ENCODE data around the gene CTNNA3.

CTNNA3 gene

DNA sequence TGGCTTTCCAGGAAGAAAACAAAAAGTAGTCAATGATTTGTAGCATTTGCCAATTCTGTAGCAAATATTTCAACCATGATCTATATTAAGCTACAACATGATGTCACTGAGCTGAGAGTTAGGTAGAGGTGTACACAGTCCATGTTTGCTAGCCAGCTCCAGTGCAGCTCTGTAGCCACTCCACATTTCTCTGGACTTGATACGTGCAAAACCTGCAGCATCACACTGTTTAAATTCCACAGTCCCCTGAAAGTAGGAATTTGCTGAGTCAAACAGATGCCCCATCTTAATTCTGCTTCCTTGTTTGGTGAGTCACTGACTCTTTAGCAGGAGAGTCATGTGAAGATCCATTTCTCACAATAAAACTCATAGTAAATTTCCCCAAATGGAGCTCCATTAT, 859.9 kb downstream of the CTNNA3 start:
- no peak overlapping the region for H3K4me3 ChIP-seq (ENCODE audit: low read depth, low read length)

DNA sequence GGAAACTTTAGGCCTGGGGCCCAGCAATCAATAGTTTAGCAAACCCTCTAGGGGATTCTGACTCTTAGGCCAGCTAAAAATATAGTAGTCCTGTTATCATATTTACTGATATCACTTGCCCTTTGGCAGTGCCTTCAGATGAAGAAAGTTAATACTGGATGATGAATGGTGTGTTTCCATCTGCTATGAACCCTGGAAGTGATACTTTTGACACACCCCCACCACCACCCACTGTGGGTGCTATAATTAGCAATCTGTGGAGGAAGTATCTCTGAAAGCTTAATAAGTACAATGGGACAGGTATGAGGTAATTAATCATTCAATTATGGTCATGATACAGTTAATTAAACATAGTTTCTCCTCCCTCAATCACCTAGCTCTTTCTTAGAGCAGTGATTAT, 860.6 kb downstream of the CTNNA3 start:
- no peak overlapping the region for H3K4me3 ChIP-seq (ENCODE audit: low read depth, low read length)

DNA sequence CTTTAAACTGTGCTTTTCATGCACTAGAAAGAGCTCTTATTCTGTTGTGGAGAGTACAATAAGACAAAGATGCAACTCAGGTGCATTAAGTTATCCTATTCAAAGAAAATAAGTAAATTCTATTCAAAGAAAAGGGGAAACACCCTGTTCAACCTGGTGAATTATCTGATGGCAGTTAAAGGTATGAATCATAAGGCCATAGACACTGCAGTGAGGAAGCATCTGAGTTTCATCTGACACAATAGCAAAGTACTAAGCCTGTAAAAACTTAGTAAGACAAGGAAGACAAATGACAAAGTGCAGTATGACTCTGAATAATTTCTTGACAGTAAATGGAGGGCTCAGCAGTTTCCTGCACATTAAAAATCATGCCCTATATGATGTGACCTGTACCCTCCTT, 861.2 kb downstream of the CTNNA3 start:
- H3K4me3 ChIP-seq (ENCODE audit: low read depth, low read length), result no peak overlapping the region

DNA sequence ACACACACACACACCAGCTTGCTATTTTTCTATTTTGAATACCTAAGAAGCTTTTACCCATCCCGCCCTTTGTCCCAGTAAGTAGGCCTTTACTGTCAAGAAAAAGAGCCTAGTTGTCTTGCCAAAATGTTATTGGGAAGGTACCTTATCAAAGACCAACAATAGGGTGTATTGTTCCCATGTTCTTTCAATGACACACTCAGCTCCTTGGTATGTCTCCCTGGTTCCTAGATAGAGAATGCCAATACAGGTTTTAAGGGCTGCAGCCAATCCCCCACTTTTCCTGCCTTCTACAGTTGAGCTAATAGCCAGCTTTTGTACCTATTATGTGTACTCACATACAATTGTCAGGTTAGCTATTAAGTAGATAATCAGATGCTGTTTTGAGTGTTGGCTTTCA, 862.1 kb downstream of the CTNNA3 start:
- H3K4me3 ChIP-seq (ENCODE audit: low read depth, low read length), result no peak overlapping the region

DNA sequence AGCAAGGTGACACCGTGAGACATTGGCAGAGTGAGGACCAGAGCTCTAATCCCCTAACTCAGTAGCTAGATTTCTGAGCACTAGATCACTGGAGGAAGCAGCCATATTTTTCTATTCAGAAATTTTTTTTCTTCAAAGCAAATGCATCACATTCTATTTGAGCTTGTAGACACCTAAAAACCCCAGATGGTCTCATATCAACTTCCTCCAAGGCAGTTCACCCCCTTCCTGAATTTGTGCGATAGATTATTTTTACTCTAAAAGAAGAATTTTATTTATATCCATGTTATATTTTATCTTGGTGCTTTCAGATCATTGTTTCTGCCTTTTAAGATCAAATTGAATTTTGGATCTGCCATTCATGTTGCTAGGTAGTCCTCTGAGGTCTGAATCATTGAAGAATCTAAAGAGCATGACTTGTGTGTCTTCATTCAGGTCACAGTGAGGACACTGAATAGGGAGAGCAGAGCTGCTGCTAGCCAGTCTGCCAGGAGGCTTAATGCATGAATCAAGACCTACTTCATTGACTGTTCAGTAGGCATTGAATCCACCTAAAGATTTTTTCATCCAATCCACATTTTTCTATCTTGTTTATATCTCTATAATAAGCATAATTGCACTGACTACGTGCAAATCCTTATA, 863.1 kb downstream of the CTNNA3 start:
- no peak overlapping the region for H3K4me3 ChIP-seq (ENCODE audit: low read depth, low read length)

DNA sequence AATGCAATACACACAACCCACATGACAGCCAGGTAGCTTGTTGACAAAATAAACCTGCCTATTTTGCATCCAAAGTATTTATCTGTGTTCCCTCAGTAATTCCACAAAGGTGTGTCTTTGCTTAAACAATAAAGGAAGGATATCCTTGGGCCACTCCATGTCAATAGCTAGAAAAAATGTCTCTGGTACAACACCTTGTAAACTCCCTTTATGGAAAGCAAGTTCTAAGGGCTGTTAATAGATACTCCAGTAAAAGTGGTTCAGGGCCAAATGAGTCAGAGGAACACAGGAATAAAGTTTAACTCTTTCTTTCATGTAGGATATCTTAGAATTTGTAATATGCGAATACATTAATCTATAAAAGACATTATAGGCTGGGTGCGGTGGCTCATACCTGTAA, 867.0 kb downstream of the CTNNA3 start:
- H3K4me3 ChIP-seq (ENCODE audit: low read depth, low read length), result no peak overlapping the region

DNA sequence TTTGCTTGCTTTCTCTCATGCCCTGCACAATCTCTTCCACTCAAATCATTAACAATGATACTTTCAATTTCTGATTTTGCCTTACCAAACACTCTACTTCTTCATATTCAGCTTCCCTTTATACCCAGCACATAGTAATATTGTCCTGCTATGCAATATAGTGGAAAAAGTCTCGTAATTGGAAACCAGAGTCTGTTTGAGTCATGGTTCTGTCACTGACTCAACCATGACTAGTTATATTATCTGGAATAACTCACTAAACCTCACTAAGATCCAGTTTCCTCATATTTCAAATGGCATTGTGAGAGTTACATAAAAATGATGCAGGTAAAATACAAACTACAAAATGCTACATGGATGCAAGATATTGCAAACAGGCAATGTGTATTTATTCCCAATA, 868.6 kb downstream of the CTNNA3 start:
- no peak overlapping the region for H3K4me3 ChIP-seq (ENCODE audit: low read depth, low read length)

DNA sequence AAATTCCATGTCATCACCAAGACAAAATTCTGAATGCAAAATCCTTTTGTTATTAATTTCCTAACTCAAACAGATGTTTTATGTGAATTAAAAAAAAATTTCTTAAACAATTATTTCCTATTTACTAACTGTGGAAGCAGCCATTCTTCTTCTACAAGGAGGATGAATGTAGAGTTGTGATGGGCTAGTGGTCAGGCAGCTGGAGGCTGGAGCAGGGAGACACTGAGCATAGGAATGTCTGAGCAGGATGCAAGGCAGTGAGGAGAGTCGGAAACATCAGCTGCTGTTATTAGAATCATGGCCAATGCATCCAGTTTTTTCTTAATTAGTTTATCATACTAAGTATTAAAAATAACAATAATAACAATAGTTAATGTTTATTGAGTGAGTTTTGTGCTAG, 872.7 kb downstream of the CTNNA3 start:
- H3K4me3 ChIP-seq (ENCODE audit: low read depth, low read length), result no peak overlapping the region

DNA sequence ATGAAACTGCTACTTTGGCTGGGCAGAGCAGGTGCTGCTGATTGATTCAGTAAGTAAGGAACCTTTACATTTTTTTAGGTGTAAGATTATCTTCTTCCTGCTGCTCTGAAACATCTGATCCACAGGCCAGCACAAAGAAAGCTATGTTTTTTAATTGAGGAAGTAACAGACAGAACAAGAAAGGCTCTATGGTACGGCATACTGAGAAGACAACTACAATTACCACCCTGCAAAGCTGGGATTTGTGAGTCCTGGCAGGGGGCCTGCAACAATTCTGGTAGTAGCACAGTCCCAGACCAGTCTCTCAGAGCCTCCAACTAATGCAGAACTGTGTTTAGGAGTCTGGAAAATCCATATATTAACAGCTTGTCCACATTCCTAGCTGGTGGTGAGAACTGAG, 873.2 kb downstream of the CTNNA3 start:
- no peak overlapping the region for H3K4me3 ChIP-seq (ENCODE audit: low read depth, low read length)

DNA sequence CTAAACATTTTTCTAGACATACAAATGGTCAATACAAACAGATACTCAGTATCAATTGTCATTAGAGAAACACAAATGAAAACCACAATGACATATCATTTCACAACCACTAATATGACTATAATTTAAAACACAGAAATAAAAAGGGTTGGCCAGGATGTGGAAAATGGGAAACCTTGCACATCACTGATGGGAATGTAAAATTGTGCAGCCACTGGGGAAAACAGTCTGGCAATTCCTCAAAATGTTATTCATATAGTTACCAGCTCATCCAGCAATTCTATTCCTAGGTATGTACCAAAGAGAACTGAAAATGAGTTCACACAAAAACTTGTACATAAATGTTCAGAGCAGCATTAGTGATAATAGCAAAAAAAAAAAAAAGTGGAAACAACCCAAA, 876.3 kb downstream of the CTNNA3 start:
- H3K4me3 ChIP-seq (ENCODE audit: low read depth, low read length), result no peak overlapping the region

DNA sequence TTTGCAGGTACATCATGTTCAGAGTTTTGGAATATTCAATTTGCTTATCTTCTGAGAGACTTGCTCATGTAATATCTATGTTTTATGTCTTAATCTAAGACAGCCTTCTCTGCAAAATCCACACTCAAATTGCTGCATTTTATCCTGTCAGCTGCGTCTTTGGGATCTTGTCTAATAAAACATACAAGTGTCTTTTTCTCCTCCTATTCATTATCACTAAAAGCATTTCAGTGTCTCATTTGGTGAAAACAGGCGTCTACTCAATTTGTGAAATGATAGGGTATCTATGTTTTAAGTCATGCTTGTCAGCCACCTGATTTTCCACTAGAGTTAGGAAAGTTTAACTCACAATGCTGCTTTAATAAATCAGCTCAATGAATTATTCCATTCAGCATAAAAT, 882.9 kb downstream of the CTNNA3 start:
- H3K4me3 ChIP-seq (ENCODE audit: low read depth, low read length), result no peak overlapping the region

DNA sequence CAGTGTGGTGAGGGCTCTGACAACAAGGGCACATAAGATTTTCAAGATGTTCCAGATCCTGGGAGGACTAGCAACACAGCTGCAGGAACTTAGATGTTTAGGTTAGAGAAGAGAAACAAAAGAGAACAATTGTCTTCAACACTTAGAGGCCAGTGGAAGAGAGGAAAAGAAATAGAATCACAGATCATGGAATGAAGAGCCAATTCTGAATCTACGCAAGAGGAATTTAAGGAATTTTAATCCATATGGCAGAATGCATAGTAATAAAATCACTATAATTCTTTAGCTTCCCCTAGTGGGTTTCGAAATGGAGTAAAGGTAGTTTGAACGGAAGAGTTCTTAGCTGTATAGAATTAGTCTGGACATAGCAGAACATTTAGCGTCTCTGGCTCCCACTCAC, 884.8 kb downstream of the CTNNA3 start:
- H3K4me3 ChIP-seq (ENCODE audit: low read depth, low read length), result no peak overlapping the region

DNA sequence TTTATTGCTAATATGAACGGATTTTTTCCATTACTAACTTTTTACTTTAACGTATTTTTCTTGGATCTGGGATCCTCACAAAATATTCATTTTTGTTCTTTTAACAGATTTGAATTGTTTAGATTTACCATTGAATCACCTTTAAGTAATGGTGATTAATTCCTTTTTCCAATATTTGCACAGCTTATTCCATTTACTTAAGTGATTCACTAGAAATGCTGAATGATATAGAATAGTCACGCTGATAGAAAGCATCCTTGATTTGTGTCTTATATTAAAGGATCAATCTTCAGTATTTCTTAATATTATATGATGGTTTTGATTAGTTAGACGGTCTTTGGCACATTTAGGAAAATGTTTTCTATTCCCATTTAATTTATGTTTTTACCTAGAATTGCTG, 886.6 kb downstream of the CTNNA3 start:
- H3K4me3 ChIP-seq (ENCODE audit: low read depth, low read length), result no peak overlapping the region

DNA sequence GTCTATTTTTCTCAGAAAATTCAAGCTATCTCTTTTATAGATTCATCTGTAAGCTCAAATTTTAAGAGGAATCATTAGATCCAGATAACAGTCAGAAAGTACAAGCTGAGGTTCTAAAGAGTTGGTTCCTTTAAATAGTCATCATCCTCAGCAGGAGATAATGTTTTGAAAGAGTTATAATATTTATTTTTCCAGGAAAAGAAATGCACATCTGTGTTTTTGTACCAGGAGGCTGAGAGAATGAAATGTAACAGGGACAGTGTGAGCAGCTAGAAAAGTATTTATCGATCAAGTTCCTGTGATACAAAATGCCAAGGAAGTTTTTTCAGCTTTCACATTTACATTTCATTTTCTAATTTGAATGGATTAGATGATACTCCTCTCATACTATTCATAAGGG, 890.4 kb downstream of the CTNNA3 start:
- no peak overlapping the region for H3K4me3 ChIP-seq (ENCODE audit: low read depth, low read length)

DNA sequence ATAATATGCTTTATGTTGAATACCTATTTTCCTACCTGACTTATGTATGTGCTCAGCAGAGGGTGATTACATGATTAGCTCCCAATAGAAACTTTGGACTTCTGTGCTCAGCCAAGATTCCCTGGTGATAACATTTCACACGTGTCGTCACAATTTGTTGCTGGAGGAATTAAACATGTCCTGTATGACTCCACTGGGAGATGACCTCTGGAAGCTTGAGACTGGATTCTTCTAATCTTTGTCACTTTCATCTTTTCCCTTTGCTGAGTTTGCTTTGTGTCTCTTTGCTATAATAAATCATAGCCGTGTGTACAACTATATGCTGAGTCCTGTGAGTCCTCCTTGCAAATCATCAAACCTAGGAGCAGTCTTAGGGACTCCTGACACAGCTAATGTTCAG, 891.0 kb downstream of the CTNNA3 start:
- H3K4me3 ChIP-seq (ENCODE audit: low read depth, low read length), result no peak overlapping the region

DNA sequence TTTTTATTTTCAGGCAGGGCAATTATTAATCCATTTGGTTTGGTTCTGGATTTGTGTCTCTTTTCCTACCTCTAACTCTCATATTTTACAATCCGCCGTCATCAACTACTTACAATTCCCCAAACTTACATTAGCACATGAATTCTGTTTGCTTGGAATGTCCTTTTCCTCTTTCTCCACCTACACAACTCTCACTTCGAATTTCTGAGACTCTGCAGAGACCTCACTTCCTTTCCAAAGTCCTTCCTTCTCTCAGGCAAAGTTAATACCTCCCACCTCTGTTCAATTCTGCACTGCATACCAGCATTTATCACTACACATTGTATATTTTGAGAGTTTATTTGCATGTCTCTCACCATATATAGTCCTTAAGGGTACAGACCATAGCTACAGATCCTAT, 892.8 kb downstream of the CTNNA3 start:
- H3K4me3 ChIP-seq (ENCODE audit: low read depth, low read length), result no peak overlapping the region

DNA sequence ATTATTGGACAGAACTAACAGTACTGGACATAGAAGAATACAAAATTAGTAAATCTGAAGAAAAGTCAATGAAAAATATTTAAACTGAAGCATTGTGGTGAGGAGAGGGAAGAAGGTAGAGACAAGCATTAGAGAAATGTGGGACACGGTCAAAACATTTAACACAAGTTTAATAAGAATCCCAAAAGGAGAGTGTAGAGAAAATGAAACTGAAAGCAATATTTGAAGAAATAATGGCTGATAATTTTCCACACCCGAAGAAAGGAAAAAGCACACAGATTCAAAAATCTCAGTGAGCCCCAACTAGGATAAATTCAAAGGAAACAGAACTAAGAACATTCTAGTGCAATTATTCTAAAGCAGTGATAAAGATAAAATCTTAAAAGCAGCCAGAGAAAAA, 896.5 kb downstream of the CTNNA3 start:
- no peak overlapping the region for H3K4me3 ChIP-seq (ENCODE audit: low read depth, low read length)

DNA sequence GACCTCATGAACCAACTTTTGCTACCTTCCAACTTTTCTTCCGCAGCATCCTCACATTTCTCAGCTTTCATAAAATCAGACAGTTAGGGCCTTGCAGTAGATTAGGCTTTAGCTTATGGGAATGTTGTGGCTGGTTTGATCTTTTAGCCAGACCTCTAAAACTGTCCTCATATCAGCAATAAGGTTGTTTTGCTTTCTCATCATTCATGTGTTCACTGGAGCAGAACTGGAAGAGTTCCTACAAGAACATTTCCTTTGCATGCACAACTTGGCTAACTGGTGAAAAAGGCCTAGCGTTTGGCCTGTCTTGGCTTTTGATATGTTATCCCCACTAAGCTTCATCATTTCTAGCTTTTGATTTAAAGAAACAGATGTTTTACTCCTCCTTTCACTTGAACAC, 900.1 kb downstream of the CTNNA3 start:
- H3K4me3 ChIP-seq (ENCODE audit: low read depth, low read length), result no peak overlapping the region

DNA sequence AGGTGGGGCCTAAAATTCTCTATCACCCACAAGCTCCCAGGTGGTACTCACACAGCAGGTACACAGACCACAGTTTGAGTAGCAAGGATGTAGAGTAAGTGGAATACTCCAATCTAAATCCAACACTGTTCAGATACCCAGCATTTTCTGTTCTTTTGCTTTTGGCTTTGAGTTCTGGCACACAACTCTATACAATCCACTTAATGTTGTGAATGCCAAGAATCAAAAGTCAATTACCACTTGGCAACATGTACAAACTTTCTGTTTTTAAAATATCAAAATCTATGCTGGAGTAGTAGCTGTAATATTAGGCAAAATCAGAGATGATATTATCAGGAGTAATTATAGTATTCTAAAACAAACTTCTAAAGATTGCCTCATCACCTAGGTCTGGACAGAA, 903.6 kb downstream of the CTNNA3 start:
- H3K4me3 ChIP-seq (ENCODE audit: low read depth, low read length), result no peak overlapping the region

DNA sequence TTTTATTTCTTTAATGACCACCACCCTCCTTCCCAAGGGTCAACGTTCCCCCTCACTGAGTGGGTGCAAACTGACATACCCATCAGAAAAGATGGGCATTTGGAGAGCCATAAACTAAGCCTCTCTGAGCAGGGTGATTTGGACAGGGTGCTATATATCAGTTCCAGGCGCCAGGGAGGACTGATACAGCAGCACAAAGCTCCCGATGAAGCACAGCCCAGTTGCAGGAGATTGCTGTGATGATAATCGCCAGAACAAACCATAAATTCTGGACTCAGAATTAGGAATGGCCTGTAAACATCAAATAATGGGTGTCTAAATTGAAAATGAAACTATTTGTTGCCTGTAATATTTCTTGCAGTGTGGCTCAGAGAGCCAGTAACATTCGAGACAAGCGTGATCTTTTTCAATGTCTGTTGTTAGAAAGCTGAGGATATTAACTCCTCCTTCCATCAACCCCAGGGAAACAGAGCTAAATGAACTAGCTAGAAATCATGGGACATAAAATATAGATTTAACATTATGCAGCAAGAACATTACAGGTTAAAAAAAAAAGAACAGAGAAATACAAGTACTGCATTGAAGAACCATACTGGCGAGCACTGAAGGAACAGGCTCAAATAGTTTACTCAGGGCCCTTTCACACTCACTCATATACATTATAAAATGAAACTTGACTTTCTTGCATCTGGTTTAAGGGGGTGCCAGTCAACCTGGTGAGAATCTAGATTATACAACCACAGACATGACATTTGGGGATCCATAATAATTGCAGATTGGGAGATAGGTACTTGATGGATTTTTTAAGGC, 907.6 kb downstream of the CTNNA3 start:
- H3K4me3 ChIP-seq (ENCODE audit: low read depth, low read length), result no peak overlapping the region

DNA sequence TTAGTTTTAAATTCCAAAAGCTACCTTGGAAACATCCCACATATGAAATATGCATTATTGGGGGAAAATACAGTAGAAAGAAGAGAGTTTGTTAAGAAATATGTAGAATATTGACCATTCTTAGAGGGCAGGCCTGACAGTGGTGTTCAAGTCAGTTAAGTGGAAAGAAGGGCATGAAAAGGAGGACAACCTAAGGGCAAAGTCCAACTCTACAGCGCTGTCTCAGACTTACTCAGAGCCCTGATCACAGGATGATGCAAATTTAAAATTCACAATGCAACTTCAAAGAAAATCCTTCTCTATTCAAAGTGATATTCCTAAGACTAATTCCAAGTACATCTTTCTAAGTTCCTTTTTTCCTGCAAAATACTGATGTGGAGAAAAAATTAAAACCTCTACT, 909.3 kb downstream of the CTNNA3 start:
- no peak overlapping the region for H3K4me3 ChIP-seq (ENCODE audit: low read depth, low read length)

DNA sequence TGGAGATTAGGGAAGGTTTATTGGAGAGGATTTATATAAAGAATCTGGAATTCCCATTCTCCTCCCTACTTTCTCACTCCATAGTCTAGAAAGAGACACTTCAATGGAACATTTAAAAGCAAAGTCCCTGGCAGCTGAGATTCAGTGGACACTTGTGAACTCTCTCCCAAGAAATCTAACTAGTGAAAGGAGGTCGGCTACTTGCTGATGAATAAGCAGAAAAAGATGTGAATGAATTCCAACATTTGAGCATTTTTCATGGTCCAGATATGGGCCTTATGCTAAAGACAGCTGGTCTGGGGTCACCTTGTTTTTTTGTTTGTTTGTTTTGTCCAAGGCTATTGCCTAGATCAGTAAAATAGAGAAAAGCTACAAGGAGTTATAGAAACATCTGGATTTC, 911.2 kb downstream of the CTNNA3 start:
- H3K4me3 ChIP-seq (ENCODE audit: low read depth, low read length), result no peak overlapping the region

DNA sequence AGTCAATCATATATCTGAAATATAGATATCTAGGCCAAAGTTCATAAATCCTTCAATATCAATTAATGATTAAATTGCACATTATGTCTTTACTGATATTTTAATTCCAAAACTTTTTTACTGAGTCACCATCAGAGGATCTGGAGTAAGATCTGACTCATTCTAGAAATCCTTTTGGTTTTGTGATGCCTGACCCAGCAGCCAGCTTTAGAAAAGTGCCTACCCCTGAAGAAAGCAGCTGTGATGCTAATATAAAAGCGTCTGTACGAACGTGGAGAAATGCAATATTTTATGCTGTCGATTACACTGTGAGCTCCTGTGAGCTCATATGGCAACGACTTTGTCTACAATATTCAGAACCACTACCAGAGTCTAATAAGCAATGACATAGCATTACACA, 912.7 kb downstream of the CTNNA3 start:
- no peak overlapping the region for H3K4me3 ChIP-seq (ENCODE audit: low read depth, low read length)

All from iPS-11a (cell line).